Measurements from ENCODE around the gene CHMP1A.

The CHMP1A gene

DNA sequence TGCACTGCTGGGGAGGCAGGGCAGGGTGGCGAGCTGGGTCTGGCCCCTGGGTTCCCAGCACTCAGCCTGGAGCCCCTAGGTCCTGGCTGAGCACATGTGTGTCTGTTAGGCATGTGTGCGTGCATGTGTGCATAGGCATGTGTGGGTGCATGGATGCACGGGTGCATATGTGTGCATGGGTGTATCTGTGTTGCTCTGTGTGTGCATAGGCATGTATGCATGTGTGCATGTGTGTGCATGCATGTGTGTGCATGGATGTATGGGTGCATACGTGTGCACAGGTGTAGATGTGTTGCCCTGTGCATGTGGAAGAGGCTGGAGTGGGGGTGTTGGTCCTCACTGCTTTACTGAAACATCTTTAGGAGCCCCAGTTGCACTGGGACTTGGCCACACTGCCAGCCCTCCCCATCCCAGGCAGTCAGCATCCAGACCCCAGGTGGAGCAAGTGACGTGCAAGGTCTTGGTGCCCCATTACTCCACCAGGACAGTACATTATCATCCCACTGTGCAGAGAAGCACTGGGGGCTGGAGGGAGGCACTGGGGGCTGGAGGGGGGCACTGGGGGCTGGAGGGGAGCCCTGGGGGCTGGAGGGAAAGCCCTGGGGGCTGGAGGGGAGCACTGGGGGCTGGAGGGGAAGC, 54.4 kb downstream of the CHMP1A start:
- DNase-seq (ENCODE audit: low spot score) = no peak

GRCh38 chr16:89602273-89602951, 55.1 kb downstream of the CHMP1A start:
- DNase-seq (ENCODE audit: low spot score) = no peak

DNA sequence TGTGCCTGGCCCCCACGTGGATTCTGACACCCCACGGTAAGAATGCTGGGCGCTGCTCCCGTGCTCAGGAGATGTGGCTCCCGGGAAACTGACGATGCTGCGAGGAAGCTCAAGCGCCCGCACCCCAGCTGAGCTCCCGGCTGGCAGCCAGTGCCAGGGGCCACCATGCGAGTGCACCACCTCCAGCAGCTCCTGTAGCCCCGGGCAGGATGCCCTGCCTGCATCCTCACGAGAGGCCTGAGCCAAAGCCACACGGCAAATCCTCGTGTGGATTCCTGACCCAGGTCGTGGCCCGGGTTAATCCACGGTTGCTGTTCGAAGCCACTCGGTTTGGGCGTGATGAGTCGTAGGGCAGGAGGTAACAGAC, 55.6 kb downstream of the CHMP1A start:
- DNase-seq (ENCODE audit: low spot score) = no peak

DNA sequence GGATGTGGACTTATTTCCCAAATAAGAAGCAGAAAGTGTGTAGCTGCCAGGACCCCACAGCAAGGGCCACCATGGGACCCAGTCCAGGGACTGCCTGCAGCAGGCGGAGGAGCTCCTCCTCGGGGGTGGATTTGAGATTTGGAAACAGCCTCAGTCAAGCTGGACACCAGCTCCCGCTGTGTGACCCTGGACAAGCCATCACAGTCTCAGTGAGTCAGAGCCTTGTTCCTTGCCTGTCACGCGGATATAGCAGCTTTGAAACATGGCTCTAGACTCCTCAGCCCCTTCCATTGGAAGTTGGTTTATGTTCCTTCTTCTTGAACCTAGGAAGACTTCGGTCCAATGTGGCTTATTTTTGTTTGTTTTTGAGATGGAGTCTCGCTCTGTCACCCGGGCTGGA, 56.6 kb downstream of the CHMP1A start:
- DNase-seq (ENCODE audit: low spot score) = no peak

DNA sequence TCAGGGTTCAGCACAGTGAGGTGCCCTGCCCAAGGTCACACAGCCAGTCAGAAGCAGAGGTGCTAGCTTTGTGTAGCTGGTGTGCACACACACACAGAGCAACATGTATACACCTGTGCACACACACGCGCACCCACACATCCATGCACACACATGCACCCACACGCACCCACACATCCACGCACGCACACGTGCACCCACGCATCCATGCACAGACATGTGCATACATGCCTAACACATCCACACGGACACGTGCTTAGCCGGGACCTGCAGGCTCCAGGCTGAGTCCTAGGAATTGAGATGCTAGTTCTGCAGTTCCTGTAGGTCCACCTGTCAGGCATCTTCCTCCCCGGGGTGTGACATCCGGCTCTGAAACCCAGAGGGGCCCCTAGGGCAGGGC, 57.1 kb downstream of the CHMP1A start:
- no peak for DNase-seq (ENCODE audit: low spot score)

DNA sequence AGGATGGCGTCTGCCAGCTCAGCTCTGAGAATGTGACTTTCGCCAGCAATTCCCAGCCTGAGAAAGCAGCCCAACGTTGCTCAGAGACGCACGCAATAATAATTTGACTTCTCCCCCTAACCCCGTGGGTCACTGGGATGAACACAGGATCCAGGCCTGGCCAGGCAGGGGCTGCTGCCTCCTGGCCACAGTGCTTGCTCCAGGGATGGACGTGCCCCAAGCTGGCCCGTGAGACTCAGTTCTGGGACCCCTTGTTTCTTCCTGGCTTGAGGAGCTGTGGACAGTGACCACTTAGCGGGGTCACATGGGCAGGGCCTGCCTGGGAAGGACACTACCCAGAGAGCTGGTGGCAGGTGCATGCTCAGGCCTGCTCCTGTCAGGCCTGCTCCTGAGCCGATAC, 57.6 kb downstream of the CHMP1A start:
- DNase-seq (ENCODE audit: low spot score) = no peak

DNA sequence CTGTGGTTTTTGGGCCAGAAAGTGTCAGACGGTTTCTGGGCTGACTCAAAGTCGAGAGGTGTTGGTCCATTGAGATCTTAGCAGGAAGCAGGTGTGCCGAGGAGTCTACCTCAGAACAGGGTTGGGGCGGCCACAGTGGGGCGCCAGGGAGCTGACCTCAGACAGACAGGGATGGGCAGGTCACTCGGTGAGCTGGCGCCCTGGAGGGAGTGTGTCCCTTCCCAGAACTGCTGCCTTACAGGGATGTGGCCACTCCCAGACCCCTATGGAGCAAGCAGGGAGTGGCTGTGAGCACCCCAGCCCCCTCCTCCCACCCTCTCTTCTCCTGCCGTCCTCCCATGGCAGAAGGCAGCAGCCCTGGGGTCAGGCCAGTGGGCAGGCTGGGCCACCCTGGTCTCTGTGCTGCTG, 58.1 kb downstream of the CHMP1A start:
- DNase-seq (ENCODE audit: low spot score) = no peak

DNA sequence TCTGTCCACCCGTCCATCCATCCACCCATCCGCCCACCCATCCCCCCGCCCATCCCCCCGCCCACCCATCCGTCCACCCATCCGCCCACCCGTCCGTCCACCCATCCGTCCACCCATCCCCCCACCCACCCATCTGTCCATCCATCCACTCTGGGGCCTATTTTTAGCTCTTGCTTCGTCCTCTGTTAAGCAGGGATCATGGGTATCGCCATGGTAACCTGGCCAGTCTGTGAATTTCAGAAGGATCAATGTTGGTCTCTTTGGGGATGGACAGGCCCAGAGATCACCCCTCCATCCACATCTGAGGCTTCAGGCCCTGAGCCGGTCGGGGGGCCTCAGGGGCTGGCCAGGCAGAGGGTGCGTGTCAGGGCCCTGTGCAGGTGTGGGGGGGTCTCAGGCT, 59.3 kb downstream of the CHMP1A start:
- DNase-seq (ENCODE audit: low spot score) = no peak

DNA sequence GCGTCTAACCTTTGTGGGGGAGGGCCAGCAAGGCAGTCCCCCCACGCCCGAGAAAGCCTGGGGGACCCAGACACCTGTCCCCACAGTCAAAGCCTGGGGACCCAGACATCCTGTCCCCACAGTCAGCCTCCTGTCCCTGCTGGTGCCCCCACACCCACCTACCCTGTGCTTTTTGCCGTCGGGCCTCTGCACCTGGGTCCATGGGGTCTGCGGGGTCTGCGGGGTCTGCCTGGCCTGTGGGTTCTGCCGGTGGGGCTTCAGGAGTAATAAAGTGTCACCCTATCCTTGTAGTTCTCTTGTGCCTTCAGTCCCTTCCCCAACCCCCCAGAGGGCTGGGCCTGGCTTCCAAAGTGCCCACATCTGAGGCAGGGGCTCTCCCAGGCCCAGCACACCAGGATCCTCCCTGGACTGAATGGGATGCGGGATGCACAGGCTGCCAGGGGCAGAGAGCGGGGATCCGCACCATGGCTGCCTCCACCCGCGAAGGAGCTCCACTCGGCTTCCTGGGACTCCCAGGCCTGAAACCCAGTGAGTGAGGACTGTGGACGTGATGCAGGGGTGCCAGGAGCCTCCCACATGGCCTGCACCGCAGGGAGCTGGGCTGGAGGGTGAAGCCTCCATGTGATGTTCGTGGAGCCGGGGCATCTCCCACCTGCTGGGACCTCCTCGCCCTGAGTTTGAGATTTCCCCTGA, 60.4 kb downstream of the CHMP1A start:
- DNase-seq (ENCODE audit: low spot score) = no peak

- no peak for DNase-seq (ENCODE audit: low spot score)
Observed at GRCh38 chr16:89596061-89596689, 61.3 kb downstream of the CHMP1A start.

- DNase-seq (ENCODE audit: low spot score) = no peak
Observed at GRCh38 chr16:89595330-89596060, 62.0 kb downstream of the CHMP1A start.

Measured in hematopoietic multipotent progenitor cell treated with erythropoietin and hydrocortisone succinate and interleukin-3 and kit ligand, for 17 days (in vitro differentiated cells).